NCI-H446 (cell line): ENCODE data around the gene ST6GAL1.
"Not testable (repeated sequence)": the region's sequence is repeated elsewhere in the genome, so short reads cannot be mapped to it uniquely, and the experiment has no call there.

Experiments used
- DNase-seq, 2 experiments: peaks; one replicate each; lab custom pipeline; 2025; lab: John Stamatoyannopoulos, UW

ST6GAL1 gene

DNA sequence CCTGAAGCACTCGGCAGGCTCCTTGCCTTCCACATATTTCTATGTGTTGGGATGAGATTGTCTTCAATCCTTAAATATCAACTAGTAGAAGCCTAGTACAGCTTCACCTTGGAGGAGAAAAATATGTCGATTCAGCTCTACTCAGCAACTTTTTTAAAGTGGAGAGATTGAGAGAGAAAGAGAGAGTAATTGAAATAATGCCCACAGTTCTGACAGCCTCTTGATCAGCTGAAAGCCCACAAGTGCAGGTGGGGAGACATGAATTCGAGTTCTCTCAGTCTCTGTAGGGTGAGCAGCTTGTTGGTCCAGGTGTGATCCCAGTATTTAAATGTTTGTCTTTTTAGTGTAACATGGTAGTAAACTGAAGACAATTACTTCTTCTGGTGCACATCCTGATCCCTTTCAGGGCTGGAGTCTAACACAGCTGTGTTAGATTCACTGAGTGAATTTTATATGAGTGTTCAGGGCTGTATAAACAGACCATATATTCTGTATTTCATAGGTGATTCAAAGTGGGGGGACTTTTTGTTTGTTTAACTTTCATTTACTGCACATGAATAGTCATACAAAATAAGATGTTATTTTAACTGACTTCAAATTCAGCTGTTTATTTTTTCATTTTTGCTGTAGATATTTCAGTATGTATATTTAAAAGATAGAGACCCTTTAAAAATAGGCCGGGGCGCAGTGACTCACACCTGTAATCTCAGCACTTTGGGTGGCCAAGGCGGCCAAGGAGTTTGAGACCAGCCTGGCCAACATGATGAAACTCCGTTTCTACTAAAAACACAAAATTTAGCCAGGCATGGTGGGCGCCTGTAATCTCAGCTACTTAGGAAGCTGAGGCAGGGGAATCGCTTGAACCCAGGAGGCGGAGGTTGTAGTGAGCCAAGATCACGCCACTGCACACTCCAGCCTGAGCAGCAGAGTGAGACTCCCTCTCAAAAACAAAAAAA, 64.0 kb downstream of the ST6GAL1 start:
- DNase-seq, result no peak

DNA sequence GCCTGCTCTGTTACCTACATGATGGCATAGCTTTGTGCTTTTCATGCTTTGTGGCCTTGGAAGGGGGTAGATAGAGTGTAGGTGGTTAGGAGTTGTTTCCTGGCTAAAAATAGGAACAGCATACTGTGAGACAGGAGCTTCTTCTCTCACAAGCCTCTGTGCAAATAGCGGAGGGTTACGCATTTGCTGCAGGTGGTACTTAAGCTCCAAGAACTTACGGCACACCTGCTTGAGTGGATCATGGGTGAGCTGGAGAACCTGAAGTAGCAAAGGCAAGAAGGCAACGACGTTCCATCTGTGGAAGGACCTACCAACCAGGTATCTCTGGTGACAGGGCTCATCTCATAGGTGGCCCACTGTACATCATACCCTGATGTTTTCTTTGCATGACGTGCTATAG, 66.0 kb downstream of the ST6GAL1 start:
- no peak for DNase-seq

DNA sequence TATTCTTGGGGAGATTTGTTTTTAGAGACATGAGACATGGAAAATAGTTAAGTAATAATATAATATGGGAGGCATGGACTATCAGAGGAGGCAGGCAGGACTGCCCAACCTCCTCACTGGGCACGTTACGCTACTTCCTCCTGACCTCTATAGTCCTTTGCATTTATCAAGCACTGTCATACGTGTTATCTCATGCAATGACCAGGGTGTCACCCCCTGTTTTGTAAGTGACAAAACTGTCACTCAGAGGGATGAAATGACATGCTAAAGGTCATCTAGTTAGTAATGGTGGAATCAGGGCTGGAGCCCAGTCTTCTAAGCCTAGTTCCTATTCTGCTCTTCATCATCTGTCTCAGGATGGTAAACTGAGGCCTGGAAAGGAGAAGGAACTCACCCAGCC, 66.7 kb downstream of the ST6GAL1 start:
- no peak for DNase-seq

DNA sequence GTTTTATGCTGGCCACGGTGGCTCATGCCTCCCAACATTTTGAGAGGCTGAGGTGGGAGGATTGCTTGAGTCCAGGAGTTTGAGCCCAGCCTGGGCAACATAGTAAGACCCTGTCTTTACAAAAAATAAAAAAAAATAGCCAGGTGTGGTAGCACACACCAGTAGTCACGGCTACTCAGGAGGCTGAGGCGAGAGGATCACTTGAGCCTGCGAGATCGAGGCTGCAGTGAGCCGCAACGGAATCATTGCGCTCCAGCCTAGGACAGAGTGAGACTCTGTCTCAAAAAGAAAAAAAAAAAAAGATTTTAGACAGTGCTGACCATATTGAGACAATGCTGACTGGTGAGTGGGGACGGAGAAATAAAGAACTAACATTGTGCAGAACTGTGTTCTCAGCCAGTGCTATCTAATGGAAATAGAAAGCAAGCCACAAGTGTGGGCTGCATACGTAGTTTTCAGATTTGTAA, 67.2 kb downstream of the ST6GAL1 start:
- DNase-seq, result no peak

DNA sequence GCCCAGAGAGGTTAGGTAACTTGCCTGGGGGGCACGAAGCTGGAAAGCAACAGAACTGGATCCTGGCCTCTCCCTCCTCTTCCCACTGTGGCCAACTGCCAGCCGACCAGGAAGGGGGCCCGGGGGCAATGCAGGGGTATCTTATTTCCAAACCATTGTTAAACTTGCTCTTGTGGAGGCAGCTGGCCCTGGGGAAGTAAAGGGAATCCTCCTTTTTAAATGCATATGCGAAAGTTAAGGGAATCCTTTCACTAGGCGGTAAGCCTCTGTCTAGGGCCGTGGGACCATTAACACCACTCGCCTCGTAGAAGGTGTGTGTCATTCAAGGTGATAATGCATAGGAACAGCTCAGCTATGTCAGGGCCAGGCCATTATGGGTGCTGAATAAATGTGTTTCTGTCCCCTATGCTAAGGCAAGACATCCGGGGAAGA, 68.6 kb downstream of the ST6GAL1 start:
- no peak for DNase-seq

DNA sequence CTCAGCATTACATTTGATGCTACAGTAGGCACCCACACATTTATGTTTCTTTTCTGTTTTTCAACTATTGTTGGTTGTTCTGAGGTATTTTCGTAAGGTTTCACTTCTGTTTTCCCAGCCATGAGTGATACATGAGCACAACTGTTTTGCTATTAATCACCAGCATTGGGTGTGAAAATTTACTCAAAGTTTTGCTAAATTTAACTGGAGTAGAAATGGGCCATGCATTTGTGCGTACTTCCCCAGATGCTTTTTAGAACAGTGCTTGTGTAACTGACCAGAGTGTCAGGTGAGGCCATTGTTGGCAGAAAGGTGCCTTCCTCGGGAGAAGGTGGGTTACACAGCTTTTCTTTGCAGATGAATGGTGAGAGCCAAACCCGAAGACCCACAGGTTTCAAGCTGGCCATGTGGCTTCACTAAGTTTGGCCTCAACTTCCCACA, 70.4 kb downstream of the ST6GAL1 start:
- DNase-seq, result no peak

DNA sequence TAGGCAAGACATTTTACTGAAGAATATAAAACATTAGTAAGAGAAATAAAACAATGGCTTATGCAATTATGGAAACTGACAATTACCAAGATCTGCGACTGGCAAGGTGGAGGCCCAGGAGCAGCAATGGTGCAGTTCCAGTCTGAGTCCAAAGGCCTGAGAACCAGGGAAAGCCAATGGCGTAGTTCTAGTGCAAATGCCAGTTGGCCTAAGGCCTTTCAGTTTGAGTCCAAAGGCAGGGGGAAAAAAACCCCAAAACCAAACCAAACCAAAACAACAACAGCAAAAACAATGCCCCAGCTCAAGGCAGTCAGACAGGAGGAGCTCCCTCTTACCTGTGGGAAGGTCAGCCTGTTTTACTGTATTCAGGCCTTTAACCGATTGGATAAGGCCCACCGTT, 72.6 kb downstream of the ST6GAL1 start:
- DNase-seq, result no peak

DNA sequence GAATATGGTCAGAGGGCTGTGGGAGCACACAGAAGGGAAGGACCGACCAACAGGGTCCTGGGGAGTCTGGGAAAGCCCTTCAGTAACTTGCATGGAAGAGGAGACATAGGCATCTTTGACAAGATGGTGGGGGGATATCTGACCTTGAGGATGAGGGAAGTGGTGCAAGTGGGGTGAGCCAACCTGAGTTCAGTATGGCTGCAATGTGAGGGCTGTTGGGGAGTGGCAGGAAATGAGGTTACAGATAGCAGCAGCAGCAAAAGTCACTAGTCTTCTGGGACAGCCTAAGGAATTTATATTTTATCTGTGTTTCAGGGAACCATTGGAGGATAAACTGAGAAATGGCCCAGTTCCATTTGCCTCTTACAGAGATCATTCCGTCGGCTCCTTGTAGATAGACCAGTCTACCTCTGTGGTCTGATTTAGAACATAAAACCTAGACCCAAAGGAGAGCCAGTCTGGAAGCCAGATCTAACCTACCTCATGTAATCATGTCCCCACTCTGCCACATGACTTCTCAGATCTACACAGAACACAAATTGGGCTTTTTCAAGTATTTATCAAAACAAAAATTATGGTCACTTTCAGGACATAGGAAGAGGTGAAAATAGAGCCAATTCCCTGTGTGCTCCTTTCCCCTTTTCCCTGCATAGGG, 75.6 kb downstream of the ST6GAL1 start:
- no peak for DNase-seq

DNA sequence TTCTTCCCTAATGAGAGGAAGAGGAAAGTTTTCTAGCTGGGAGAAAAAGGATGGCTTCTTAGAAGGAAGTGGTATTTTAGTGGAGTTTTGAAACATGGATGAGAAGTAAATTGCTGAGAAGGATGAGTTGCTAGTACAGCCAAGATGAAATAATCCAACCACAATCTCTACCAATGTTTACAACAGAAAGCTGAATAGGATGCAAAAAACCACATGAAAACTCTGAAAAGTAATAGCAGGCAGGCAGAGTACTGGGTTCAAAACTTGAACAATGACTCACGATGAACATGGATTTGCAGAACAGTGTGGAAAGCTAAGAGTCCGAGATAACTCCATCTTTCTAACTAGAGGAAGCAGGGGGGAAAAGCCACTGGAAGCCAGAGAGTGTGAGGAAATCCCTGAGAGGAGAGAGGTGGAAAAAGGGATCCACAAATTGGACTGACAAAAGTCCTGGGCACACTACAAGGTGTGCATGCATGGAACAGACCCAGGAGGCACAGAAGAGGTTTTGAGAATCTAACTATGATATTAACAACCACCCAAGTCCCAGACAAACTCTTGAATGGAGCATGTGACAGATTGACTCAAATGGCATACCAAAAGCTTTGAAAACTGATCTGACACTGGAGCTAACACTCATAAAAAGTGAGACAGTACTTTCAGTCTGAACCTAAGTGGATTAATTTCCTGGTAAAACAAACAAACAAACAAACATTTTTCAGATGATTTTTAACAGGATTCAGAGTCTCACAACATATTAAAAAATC, 76.7 kb downstream of the ST6GAL1 start:
- DNase-seq, result no peak

DNA sequence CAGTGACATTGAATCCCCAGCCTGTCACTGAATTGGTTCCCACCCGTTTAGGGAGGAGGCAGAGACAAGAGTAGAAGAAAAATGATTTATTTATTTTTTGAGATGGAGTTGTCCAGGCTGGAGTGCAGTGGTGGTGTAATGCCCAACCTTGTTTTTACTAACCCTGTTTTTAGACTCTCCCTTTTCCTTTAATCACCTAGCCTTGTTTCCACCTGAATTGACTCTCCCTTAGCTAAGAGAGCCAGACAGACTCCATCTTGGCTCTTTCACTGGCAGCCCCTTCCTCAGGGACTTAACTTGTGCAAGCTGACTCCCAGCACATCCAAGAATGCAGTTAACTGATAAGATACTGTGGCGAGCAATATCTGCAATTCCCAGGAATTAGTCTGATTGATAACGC, 80.1 kb downstream of the ST6GAL1 start:
- DNase-seq, result not testable (repeated sequence)

DNA sequence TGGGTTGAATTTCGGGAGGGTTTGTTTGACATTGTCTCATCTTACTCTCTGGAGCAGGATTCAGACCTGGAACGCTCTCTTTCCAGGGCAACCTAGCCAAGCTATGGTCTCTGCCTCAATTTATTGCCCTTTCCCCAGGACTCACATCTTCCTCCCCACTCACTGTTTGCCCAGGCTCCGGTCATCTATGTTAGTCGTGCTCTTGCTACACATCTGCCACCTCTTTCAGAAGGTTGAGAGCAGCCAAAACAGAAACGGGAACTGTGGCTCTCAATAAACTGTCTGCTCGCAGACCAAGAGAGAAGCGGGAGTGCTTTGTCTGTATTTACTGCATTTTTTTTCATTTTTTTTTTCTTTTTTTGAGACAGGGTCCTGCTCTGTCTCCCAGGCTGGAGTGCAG, 81.6 kb downstream of the ST6GAL1 start:
- no peak for DNase-seq

DNA sequence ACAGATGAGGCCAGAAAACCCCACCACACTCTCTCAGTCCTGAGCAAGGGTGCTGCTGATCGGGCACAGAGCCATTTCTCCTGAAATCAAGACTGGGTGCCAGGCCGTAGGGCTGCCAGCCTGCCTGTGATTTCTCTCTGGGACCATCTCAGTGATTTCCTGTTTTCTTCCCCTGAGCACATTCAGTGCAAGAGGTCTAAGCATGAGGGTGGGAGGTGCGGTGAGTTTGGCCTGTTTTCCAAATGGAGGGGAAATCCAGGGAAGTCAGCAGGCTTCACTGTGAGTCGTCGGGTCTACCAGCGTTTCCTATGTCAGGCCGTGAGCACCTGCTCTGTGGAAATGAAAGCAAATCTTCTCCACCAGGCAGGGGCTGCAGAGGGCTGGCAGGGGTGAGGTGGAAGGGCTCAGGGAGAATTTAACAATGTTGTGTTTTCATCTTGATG, 82.3 kb downstream of the ST6GAL1 start:
- DNase-seq, result no peak

DNA sequence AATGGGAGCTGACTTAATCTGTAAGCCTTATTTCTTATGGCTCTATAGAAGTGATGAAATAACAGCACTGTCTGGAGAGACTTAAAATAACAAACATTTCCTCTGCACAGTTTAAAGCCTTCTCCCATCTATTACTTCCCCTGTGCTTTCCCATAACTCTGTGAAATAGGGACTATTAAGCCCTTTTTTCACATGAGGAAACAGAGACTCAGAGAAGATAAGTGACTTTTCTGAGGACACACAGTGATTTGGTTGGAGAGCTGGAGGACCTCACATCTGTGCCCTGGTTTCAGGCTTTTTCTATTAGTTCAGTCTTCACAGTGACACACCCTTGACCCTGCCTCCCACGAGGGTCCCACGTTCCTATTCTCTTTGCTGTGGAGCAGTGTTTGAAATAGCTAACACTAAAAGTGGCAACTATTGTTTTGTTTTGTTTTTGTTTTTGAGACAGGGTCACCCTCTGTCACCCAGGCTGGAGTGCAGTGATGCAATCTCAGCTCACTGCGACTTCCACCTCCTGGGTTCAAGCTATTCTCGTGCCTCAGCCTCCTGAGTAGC, 82.9 kb downstream of the ST6GAL1 start:
- no peak for DNase-seq

DNA sequence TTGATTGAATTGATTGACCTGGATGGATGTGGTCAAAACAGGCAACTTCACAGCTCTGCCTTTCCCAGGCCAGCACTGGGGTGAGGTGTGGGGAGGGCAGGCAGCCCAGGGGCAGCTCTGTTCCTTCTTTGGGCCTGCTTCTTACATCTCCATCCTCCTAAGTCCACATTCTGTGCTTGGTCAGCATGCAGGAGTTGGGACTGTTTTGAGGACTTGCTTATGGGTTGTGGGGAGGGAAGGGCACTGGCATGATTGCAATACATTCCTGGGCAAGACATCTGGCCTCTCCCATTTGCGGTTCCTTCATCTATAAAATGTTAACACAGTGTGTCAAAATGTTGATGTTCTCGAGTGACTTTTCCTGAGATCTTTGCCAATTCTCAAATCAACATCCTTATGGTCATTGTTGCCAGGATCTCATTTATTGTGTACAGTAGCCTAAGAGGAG, 84.1 kb downstream of the ST6GAL1 start:
- DNase-seq, result no peak

DNA sequence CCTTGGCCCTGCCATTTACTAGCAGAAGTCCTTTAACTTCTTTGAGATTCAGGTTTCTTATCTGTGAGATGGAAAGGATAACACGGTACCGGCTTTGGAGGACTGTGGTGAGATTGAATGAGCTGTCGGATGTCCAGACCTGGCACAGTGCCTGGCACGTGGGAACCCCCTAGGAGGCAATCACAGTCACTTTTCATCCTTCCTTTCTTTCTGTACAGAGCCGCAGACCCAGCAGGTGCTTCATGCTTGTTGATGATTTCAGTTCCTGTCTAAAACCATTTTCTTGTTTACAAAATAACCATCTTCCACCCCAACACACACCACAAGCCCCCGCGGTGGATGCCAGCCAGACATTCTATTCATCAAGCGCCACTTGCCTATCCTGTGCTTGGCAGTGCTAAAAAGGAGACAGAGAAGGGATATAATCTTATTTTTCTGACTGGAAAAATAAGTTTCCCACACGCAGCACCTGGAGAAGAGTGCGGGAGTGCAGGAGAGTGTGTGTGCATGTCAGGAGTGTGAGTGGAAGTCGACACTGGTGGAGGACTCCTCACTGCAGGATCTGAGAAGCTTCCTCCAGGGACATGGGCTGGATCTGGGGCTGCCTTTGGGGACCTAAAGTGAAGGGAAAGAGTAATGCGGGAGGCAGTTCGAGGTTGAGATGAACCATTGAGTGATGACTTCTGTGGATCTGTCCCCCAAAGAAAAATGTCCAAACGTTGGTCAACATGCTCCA, 85.7 kb downstream of the ST6GAL1 start:
- DNase-seq, result no peak

DNA sequence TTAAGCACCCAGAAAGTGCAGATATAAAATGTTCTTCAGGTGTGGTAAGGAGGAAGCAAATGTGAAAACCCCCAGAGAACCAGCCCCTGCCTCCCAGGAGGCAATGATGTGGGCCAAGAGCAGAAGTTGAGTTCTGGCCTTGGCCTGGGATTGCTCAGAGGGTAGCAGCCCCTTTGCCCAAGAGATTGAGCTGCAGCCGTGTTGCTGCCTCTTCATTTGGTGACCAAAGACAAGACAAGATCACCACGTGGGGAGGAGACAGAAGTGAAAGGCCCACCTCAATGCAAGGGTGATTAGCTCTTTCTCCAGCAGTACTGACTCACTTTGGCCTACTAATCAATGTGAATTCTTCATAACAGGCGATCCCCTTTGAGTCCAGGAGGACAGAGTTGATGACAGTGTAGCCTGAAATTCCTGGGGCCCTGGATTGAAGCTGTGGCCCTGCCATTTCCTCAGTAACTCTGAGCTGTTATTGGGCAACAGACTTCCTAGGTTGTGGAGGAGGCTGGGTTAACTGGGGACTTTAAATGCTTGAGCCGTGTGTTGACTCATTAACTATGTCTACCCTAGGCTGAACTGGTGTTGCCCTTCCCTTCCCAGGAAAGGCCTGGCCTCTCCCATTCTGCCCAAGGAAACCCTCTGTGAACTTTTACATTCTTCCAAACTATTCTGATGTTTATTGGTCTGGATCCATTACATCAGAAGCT, 86.5 kb downstream of the ST6GAL1 start:
- no peak for DNase-seq

DNA sequence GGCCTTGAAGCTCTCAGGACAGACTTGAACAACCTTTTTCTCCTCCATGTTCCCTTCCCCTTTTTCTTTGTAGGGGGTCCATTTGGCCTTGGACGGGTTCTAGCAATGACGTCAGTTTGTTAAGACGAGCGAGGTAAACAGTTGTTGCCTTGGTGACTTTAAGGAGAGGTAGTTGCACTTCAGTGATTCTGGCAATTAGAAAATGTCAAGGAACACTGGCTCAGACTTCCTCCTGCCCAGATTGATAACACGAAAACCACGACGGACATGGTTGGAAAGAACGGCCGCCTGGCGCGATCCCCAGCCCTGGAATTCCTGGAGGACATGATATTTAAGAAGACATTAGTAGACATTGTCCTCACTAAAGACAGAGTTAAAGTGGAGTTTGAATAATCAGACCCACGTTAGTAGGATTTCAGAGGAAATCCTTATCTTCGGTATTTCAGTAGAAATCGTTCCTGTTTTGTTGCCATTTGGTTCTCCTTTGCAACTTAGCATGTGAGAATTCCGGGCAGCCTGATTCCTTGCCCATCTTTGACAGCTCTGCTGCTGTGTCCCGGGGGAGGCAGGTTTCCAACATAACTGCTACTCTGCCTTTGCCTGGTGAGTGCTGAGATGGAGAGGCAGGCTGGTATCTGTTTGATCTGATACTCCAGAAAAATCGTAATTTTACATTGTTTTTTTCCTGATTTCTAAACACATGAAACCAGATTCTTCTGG, 87.3 kb downstream of the ST6GAL1 start:
- DNase-seq, result no peak

DNA sequence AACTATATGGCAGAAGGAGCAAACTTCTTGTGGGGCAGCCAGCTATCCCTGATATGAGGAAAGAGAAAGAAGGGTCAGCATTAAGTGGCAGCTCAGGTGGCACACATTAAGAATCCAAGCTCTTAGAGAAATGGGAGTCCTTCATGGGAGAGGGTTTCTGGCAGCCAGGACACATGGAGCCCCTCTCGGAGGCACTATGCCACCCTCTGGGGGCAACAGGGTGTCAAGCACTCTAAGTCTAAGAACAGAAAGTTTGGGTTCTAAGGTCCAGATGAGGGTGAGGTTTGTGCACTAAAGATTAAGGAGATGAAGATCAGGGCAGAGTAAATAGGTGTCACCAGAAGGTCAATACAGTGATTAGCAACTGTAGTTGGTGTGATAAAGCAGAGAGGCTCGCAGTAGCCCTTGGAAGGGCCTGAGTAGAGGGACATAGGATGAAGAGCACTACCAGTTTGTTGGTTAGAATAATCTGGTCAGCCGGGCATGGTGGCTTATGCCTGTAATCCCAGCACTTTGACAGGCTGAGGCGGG, 89.3 kb downstream of the ST6GAL1 start:
- no peak for DNase-seq

DNA sequence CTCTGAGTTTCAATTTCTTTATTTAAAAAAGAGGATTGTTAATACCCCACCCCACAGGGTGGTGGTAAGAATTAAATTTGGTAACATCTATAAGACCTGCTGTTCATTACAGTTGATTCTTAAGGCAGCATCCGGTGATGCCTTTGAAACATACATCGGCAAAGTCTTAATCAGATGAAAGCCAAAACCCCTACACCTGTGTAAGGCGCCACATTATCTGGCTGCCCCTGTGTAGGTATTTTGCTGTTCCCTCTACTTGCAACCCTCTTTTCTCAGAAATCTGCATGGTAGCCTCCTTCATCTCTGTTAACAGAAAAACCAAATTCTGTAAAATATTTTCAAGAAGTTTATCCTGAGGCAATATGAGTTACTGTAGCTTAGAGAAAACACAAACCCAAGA, 90.0 kb downstream of the ST6GAL1 start:
- DNase-seq, result no peak
